H1 (cell line): ENCODE results near the gene NT5E. TPM values are rescaled to one million over a fixed set of nuclear protein-coding genes. Genes with fewer than 3 reads are reported as not detected.

Experiments
- CTCF ChIA-PET: fragments of 300-600 bp; sonication (Branson Sonifier 250); formaldehyde crosslinking; loops from one replicate; lab custom pipeline; 2021; ENCODE audit not compliant: partially characterized antibody; lab: Charles Lee
- POLR2A ChIA-PET: fragments of 300-600 bp; sonication (Branson Sonifier 250); formaldehyde crosslinking; loops from one replicate; lab custom pipeline; 2021; ENCODE audit warnings: inconsistent platforms; ENCODE audit not compliant: partially characterized antibody; lab: Charles Lee
- DNase-seq, 2 experiments: peaks; one replicate each; pipeline versions ENCODE4 v3.0.0 to v3.0.0-alpha.2; 2010 to 2022; ENCODE audit warnings: low spot score in 2 of 2, low read depth in 1 of 2, mixed read lengths in 1 of 2
- FAIRE-seq: peaks from 2 replicates; lab custom pipeline; 2011; peaks lifted over from hg19 to GRCh38; lab: Jason Lieb, UNC
- H2AFZ ChIP-seq: 2 replicates; pipeline ENCODE4 v1.8.1; 2012; ENCODE audit warnings: low read length, inconsistent platforms
- H2AK5ac ChIP-seq: 2 replicates; pipeline ENCODE4 v1.6.1; 2013; ENCODE audit warnings: low read depth, low read length
- H2BK120ac ChIP-seq: replicated peaks from 2 replicates; pipeline ENCODE3; 2013; ENCODE audit warnings: low read depth, low read length, inconsistent platforms
- H2BK12ac ChIP-seq: 2 replicates; pipeline ENCODE4 v1.6.1; 2013; ENCODE audit warnings: low read depth, low read length
- H2BK15ac ChIP-seq: 2 replicates; pipeline ENCODE4 v1.6.1; 2013; ENCODE audit warnings: low read length
- H2BK20ac ChIP-seq: 2 replicates; pipeline ENCODE4 v1.6.1; 2013; ENCODE audit warnings: low read length
- H2BK5ac ChIP-seq: 2 replicates; pipeline ENCODE4 v1.6.1; 2013; ENCODE audit warnings: low read depth, low read length
- H3K14ac ChIP-seq: 2 replicates; pipeline ENCODE4 v1.6.1; 2013; ENCODE audit warnings: inconsistent platforms; ENCODE audit not compliant: insufficient read length
- H3K18ac ChIP-seq: 2 replicates; pipeline ENCODE4 v1.6.1; 2013; ENCODE audit warnings: low read length; ENCODE audit errors: extremely low read depth
- H3K23ac ChIP-seq: 2 replicates; pipeline ENCODE4 v1.6.1; 2013; ENCODE audit warnings: inconsistent platforms; ENCODE audit not compliant: insufficient read length
- H3K23me2 ChIP-seq: 2 replicates; pipeline ENCODE4 v1.6.1; 2013; ENCODE audit warnings: low read depth, low read length
- H3K27ac ChIP-seq: 2 replicates; pipeline ENCODE4 v1.6.1; 2011; ENCODE audit warnings: low read depth, low read length, inconsistent platforms
- H3K27me3 ChIP-seq, 4 experiments: replicated peaks in 1 of 4; 1 replicate in 1 of 4; 2 replicates in 3 of 4; pipeline versions ENCODE4 v1.6.1 to v1.8.1; 2011 to 2013; ENCODE audit warnings: low read length in 3 of 4, mild to moderate bottlenecking in 3 of 4, inconsistent platforms in 2 of 4, mixed read lengths in 2 of 4, moderate library complexity in 1 of 4; ENCODE audit not compliant: control insufficient read depth in 3 of 4, insufficient read depth in 3 of 4; ENCODE audit errors: extremely low read depth in 1 of 4
- H3K36me3 ChIP-seq, 4 experiments: 2 replicates each; pipeline versions ENCODE4 v1.6.1 to v1.8.1; 2011 to 2013; ENCODE audit warnings: mild to moderate bottlenecking in 4 of 4, low read length in 3 of 4, moderate library complexity in 2 of 4, control low read depth in 1 of 4, inconsistent platforms in 1 of 4; ENCODE audit not compliant: insufficient read depth in 4 of 4, control insufficient read depth in 2 of 4
- H3K4ac ChIP-seq: replicated peaks from 2 replicates; pipeline ENCODE3; 2013; ENCODE audit warnings: low read length, low read depth, mixed read lengths, inconsistent platforms; ENCODE audit not compliant: insufficient read length
- H3K4me1 ChIP-seq, 4 experiments: replicated peaks in 1 of 4; 1 replicate in 1 of 4; 2 replicates in 3 of 4; pipeline versions ENCODE4 v1.6.1 to v1.8.1; 2011 to 2013; ENCODE audit warnings: low read length in 3 of 4, inconsistent platforms in 2 of 4, mixed read lengths in 1 of 4; ENCODE audit not compliant: insufficient read depth in 4 of 4, control insufficient read depth in 3 of 4
- H3K4me2 ChIP-seq, 2 experiments: 2 replicates each; pipeline versions ENCODE4 v1.6.1 to v1.8.1; 2011 to 2013; ENCODE audit warnings: low read depth in 2 of 2, low read length in 2 of 2, control low read depth in 1 of 2, inconsistent platforms in 1 of 2, mild to moderate bottlenecking in 1 of 2; ENCODE audit not compliant: insufficient read depth in 1 of 2
- H3K4me3 ChIP-seq, 4 experiments: fragments of 200-600, 300-600 bp in 1 of 4; sonication (generic), shearing (Covaris generic), sonication (Bioruptor Twin) in 1 of 4; 2 replicates each; pipeline versions ENCODE4 v1.5.1 to v1.8.1; 2011 to 2016; ENCODE audit warnings: low read length in 4 of 4, low read depth in 3 of 4, control low read depth in 2 of 4, inconsistent platforms in 2 of 4, mild to moderate bottlenecking in 2 of 4, mixed read lengths in 1 of 4, moderate library complexity in 1 of 4; ENCODE audit not compliant: insufficient read depth in 2 of 4; ENCODE audit errors: extremely low read depth in 1 of 4
- H3K56ac ChIP-seq: replicated peaks from 2 replicates; pipeline ENCODE3; 2013; ENCODE audit warnings: low read depth, mild to moderate bottlenecking, mixed read lengths, low read length, inconsistent platforms; ENCODE audit not compliant: insufficient read length
- H3K79me1 ChIP-seq: 2 replicates; pipeline ENCODE4 v1.6.1; 2013; ENCODE audit warnings: low read depth, low read length, control low read depth
- H3K79me2 ChIP-seq, 2 experiments: 2 replicates each; pipeline versions ENCODE4 v1.6.1 to v1.8.1; 2012 to 2013; ENCODE audit warnings: low read length in 2 of 2, mild to moderate bottlenecking in 2 of 2, inconsistent platforms in 1 of 2; ENCODE audit not compliant: insufficient read depth in 2 of 2, control insufficient read depth in 1 of 2
- H3K9ac ChIP-seq, 4 experiments: replicated peaks in 1 of 4; 1 replicate in 1 of 4; 2 replicates in 3 of 4; pipeline versions ENCODE4 v1.6.1 to v1.8.1; 2011 to 2013; ENCODE audit warnings: low read depth in 3 of 4, low read length in 3 of 4, control low read depth in 2 of 4, mild to moderate bottlenecking in 2 of 4, moderate library complexity in 2 of 4, inconsistent platforms in 1 of 4; ENCODE audit errors: extremely low read depth in 1 of 4
- H3K9me3 ChIP-seq, 2 experiments: 2 replicates each; pipeline versions ENCODE4 v1.6.1 to v1.8.1; 2012 to 2013; ENCODE audit warnings: mild to moderate bottlenecking in 2 of 2, moderate library complexity in 2 of 2, control low read depth in 1 of 2, inconsistent platforms in 1 of 2, low read depth in 1 of 2, low read length in 1 of 2, mixed read lengths in 1 of 2; ENCODE audit not compliant: insufficient read depth in 2 of 2
- H4K20me1 ChIP-seq, 2 experiments: replicated peaks in 1 of 2; 2 replicates each; pipeline versions ENCODE3 to v1.8.1; 2011 to 2013; ENCODE audit warnings: inconsistent platforms in 2 of 2, low read length in 2 of 2, mild to moderate bottlenecking in 1 of 2; ENCODE audit not compliant: insufficient read depth in 2 of 2, control insufficient read depth in 1 of 2
- H4K5ac ChIP-seq: 2 replicates; pipeline ENCODE4 v1.6.1; 2013; ENCODE audit warnings: low read length, low read depth, mixed read lengths, inconsistent platforms; ENCODE audit not compliant: insufficient read length
- H4K8ac ChIP-seq: 2 replicates; pipeline ENCODE4 v1.8.0; 2013; ENCODE audit warnings: mild to moderate bottlenecking, moderate library complexity, low read length, inconsistent platforms; ENCODE audit not compliant: insufficient read depth; ENCODE audit errors: extremely low read depth
- H4K91ac ChIP-seq: replicated peaks from 2 replicates; pipeline ENCODE3; 2013; ENCODE audit warnings: low read length, mixed read lengths, inconsistent platforms; ENCODE audit not compliant: insufficient read length
- EGR1 ChIP-seq: IDR thresholded peaks from 2 replicates; pipeline ENCODE4 v1.6.1; 2011; ENCODE audit warnings: low read depth, low read length, borderline replicate concordance
- MAFK ChIP-seq: IDR thresholded peaks from 2 replicates; pipeline ENCODE4 v1.6.1; 2012; ENCODE audit warnings: low read depth, mild to moderate bottlenecking, improper control_type of control experiment, low read length
- POLR2AphosphoS5 ChIP-seq: IDR thresholded peaks from 2 replicates; pipeline ENCODE4 v1.6.1; 2011; ENCODE audit warnings: low read depth, low read length
- RBBP5 ChIP-seq: IDR thresholded peaks from 2 replicates; pipeline ENCODE4 v1.7.1; 2012; ENCODE audit warnings: low read depth, mild to moderate bottlenecking, inconsistent platforms, low read length, moderate library complexity, borderline replicate concordance
- SAP30 ChIP-seq: fragments of 300-600 bp; sonication (generic); IDR thresholded peaks from 2 replicates; pipeline ENCODE4 v1.7.1; 2012; ENCODE audit warnings: low read length, moderate library complexity, mild to moderate bottlenecking, inconsistent platforms; ENCODE audit not compliant: insufficient read depth, insufficient replicate concordance
- WGBS, 2 experiments: shearing (Covaris generic) in 1 of 2; methylation state at CpG; one replicate each; pipeline versions ENCODE4 v1.1.6 to v1.1.7; 2013 to 2015; ENCODE audit warnings: low lambda C conversion rate in 2 of 2, mixed read lengths in 2 of 2, inconsistent platforms in 1 of 2, low coverage in 1 of 2, missing lambda C conversion rate in 1 of 2; ENCODE audit not compliant: insufficient replicate concordance in 2 of 2, insufficient coverage in 1 of 2, insufficient read length in 1 of 2; ENCODE audit errors: extremely low coverage in 1 of 2, missing lambda C conversion rate in 1 of 2; 5-methylcytosine and 5-hydroxymethylcytosine counted together
- polyA plus RNA-seq, 7 experiments: library from polyadenylated mRNA; depleted of rRNA in 3 of 7; stranded (reverse) in 5 of 7; unstranded in 2 of 7; fragments of >200 nt in 5 of 7; fragments of 200-250 nt in 2 of 7; gene quantifications; 1 replicate in 5 of 7; 2 replicates in 1 of 7; 4 replicates in 1 of 7; pipeline versions ENCODE4 v1.2.1 to v1.2.3, GENCODE V29; 2011 to 2013; ENCODE audit warnings: missing spikeins in 2 of 7, mixed read lengths in 2 of 7
- total RNA-seq: library from RNA; stranded (reverse); fragmentation: NEBNext Ultra II Directional; extraction: Animal tissue kit (Norgen Biotek cat#: 25700); gene quantifications from 2 replicates; pipeline ENCODE4 v1.2.1, GENCODE V29; 2021

The NT5E gene
- total and polyA plus RNA-seq, 2 of the 8 experiments (the other 6 are each of a cell fraction or from before 2014, with no cell fraction given), result 0.74 to 1.5 TPM

DNA sequence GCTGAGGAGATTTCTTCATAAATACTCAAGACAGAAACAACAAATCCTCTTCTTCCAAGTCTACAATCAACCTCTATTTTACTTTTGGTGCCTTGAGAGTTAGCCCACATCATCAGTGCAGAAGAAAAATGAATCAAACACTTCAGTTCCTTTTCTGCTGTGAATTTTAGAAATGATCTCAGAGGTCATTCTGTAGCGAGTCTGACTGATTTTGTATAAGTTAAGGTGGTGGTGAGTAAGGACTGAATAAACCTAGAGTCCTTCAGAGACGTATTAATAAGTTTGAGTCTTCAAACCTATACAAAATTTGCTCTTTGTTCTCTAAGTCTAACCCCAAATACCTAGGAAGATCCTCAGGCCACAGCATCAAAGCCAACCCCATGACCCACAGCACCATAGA is 33.1 kb upstream of the NT5E start:
- Histone ChIP-seq H2AK5ac (no peak overlapping the region), H3K4ac (no peak overlapping the region), H2BK12ac (no peak overlapping the region), H3K79me2 (no peaks in the 10 kb centered on the region), H2AFZ (no peak overlapping the region), H3K23ac (no peak overlapping the region), H4K91ac (no peak overlapping the region), H2BK120ac (no peak overlapping the region), H3K14ac (no peak overlapping the region), H4K8ac (no peak overlapping the region), H3K79me1 (no peaks in the 10 kb centered on the region), H4K20me1 (no peaks in the 10 kb centered on the region), H3K27me3 (no peaks in the 10 kb centered on the region), H4K5ac (no peak overlapping the region), H2BK5ac (no peak overlapping the region), H3K4me2 (no peak overlapping the region), H3K9ac (no peak overlapping the region), H2BK20ac (no peak overlapping the region), H3K56ac (no peak overlapping the region), H3K9me3 (no peaks in the 10 kb centered on the region), H3K27ac (no peak overlapping the region), H3K23me2 (no peaks in the 10 kb centered on the region), H3K4me3 (no peak overlapping the region), H3K18ac (no peak overlapping the region), H3K36me3 (no peaks in the 10 kb centered on the region), H3K4me1 (no peaks in the 10 kb centered on the region), H2BK15ac (no peak overlapping the region)
- POLR2A ChIA-PET, result no interaction called here
- 88% methylated on average over 2 of the region's 2 CpGs; no CpG with 5 or more reads in 1 of the 2 experiments for WGBS, 2 experiments
- DNase-seq, result no peak
- CTCF ChIA-PET, result interaction anchor here (1.0 kb wide), 1 partner anchor 14 kb away, joined by 3 read pairs; no protein-coding TSS in a partner anchor
- FAIRE-seq, result no peak
- TF ChIP-seq EGR1, result no peak
- no peak for TF ChIP-seq MAFK
- no peak for TF ChIP-seq POLR2AphosphoS5
- TF ChIP-seq SAP30, result no peak
- no peak for TF ChIP-seq RBBP5
